HepG2 (cell line): Measurements from ENCODE around the gene SETD1A. TPM values are rescaled to one million over a fixed set of nuclear protein-coding genes. Genes with fewer than 3 reads are reported as not detected.

Experiments used
- BCL6 ChIP-seq: IDR thresholded peaks from 2 replicates; pipeline ENCODE4 v1.6.1; 2016; ENCODE audit warnings: missing genetic modification reagents, missing compliant biosample characterization
- FOXK1 ChIP-seq: sonication (generic); formaldehyde crosslinking; IDR thresholded peaks from 2 replicates; pipeline ENCODE4 v1.4.0; 2020; ENCODE audit warnings: low read depth, missing genetic modification reagents, borderline replicate concordance
- HNRNPK ChIP-seq: fragments of 200-400 bp; formaldehyde crosslinking; IDR thresholded peaks from 2 replicates; pipeline ENCODE4 v1.6.1; 2018; ENCODE audit warnings: low read length, low read depth, moderate library complexity, mild to moderate bottlenecking; ENCODE audit not compliant: poor library complexity, severe bottlenecking
- KDM5B ChIP-seq: sonication (generic); formaldehyde crosslinking; IDR thresholded peaks from 2 replicates; pipeline ENCODE4 v1.4.0; 2020; ENCODE audit warnings: missing genetic modification reagents, mild to moderate bottlenecking, borderline replicate concordance
- KDM6A ChIP-seq: IDR thresholded peaks from 2 replicates; pipeline ENCODE4 v1.6.1; 2016; ENCODE audit warnings: low read depth
- MAF1 ChIP-seq: sonication (generic); formaldehyde crosslinking; IDR thresholded peaks from 2 replicates; pipeline ENCODE4 v1.5.0; 2020; ENCODE audit warnings: missing genetic modification reagents, borderline replicate concordance
- MXI1 ChIP-seq: IDR thresholded peaks from 3 replicates; pipeline ENCODE4 v1.6.1; 2012; ENCODE audit warnings: low read depth, low read length, inconsistent platforms, borderline replicate concordance
- NPAS2 ChIP-seq: sonication (generic); formaldehyde crosslinking; IDR thresholded peaks from 2 replicates; pipeline ENCODE4 v1.8.0; 2022; ENCODE audit warnings: mild to moderate bottlenecking, missing genetic modification reagents, borderline replicate concordance
- SATB2 ChIP-seq: sonication (generic); formaldehyde crosslinking; IDR thresholded peaks from 2 replicates; pipeline ENCODE4 v1.5.0; 2020; ENCODE audit warnings: missing genetic modification reagents
- YY1 ChIP-seq: IDR thresholded peaks from 2 replicates; pipeline ENCODE4 v1.6.1; 2011; ENCODE audit warnings: low read length, low read depth, moderate library complexity, mild to moderate bottlenecking; ENCODE audit not compliant: insufficient read depth, insufficient replicate concordance
- ZFP36 ChIP-seq: fragments of 150-350 bp; IDR thresholded peaks from 2 replicates; pipeline ENCODE4 v1.6.1; 2018; ENCODE audit warnings: borderline replicate concordance, low read length, low read depth; ENCODE audit not compliant: partially characterized antibody
- ZFP41 ChIP-seq: sonication (generic); formaldehyde crosslinking; IDR thresholded peaks from 2 replicates; pipeline ENCODE4 v1.4.0; 2020; ENCODE audit warnings: mild to moderate bottlenecking, missing genetic modification reagents, borderline replicate concordance
- ZFP90 ChIP-seq: sonication (generic); formaldehyde crosslinking; IDR thresholded peaks from 2 replicates; pipeline ENCODE4 v1.8.0; 2022; ENCODE audit warnings: missing genetic modification reagents, mild to moderate bottlenecking, inconsistent platforms, borderline replicate concordance
- ZNF121 ChIP-seq: sonication (generic); formaldehyde crosslinking; IDR thresholded peaks from 2 replicates; pipeline ENCODE4 v1.5.0; 2020; ENCODE audit warnings: mild to moderate bottlenecking, missing genetic modification reagents
- ZNF124 ChIP-seq: sonication (generic); formaldehyde crosslinking; IDR thresholded peaks from 2 replicates; pipeline ENCODE4 v1.4.0; 2020; ENCODE audit warnings: missing genetic modification reagents
- ZNF160 ChIP-seq: sonication (generic); formaldehyde crosslinking; IDR thresholded peaks from 2 replicates; pipeline ENCODE4 v1.8.0; 2022; ENCODE audit warnings: mild to moderate bottlenecking, inconsistent platforms, missing genetic modification reagents
- ZNF230 ChIP-seq: sonication (generic); formaldehyde crosslinking; IDR thresholded peaks from 2 replicates; pipeline ENCODE4 v1.4.0; 2020; ENCODE audit warnings: mild to moderate bottlenecking, missing genetic modification reagents
- ZNF670 ChIP-seq: sonication (generic); formaldehyde crosslinking; IDR thresholded peaks from 2 replicates; pipeline ENCODE4 v1.8.0; 2022; ENCODE audit warnings: mild to moderate bottlenecking, missing genetic modification reagents, borderline replicate concordance
- polyA plus RNA-seq, 8 experiments: library from polyadenylated mRNA; depleted of rRNA in 3 of 8; stranded (reverse) in 7 of 8; unstranded in 1 of 8; fragments of >200 nt; fragmentation: Illumina TruSeq in 4 of 8; extraction: Trizol in 4 of 8; gene quantifications; 2 replicates each; pipeline versions ENCODE4 v1.2.1 to v1.2.3, GENCODE V29; 2011 to 2016; ENCODE audit warnings: low read depth in 4 of 8, missing spikeins in 1 of 8, mixed read lengths in 1 of 8; ENCODE audit not compliant: insufficient read depth in 1 of 8
- total RNA-seq, 5 experiments: library from RNA; depleted of rRNA; stranded (reverse); fragments of >200 nt; fragmentation: Illumina TruSeq; extraction: Trizol; gene quantifications; 2 replicates each; pipeline ENCODE4 v1.2.3, GENCODE V29; 2016; ENCODE audit warnings: low read depth in 1 of 5
- TF ChIP-seq, protein P1 (sequence below): sonication (generic); formaldehyde crosslinking; IDR thresholded peaks from 2 replicates; pipeline ENCODE4 v1.8.1; 2022; ENCODE audit warnings: low read depth, mild to moderate bottlenecking, missing genetic modification reagents
- TF ChIP-seq, protein P2 (sequence below): sonication (generic); formaldehyde crosslinking; IDR thresholded peaks from 2 replicates; pipeline ENCODE4 v1.4.0; 2020; ENCODE audit warnings: missing genetic modification reagents, borderline replicate concordance
- TF ChIP-seq, protein P3 (sequence below), 2 experiments: sonication (generic) in 1 of 2; formaldehyde crosslinking in 1 of 2; IDR thresholded peaks; 2 replicates each; pipeline versions ENCODE4 v1.4.0 to v1.6.1; 2016 to 2020; ENCODE audit warnings: borderline replicate concordance in 1 of 2, low read depth in 1 of 2, mild to moderate bottlenecking in 1 of 2, missing genetic modification reagents in 1 of 2

Gene SETD1A
- total and polyA plus RNA-seq, 2 of the 13 experiments (the other 11 are each of a cell fraction or from before 2014, with no cell fraction given), result 3.8 to 5.6 TPM

DNA sequence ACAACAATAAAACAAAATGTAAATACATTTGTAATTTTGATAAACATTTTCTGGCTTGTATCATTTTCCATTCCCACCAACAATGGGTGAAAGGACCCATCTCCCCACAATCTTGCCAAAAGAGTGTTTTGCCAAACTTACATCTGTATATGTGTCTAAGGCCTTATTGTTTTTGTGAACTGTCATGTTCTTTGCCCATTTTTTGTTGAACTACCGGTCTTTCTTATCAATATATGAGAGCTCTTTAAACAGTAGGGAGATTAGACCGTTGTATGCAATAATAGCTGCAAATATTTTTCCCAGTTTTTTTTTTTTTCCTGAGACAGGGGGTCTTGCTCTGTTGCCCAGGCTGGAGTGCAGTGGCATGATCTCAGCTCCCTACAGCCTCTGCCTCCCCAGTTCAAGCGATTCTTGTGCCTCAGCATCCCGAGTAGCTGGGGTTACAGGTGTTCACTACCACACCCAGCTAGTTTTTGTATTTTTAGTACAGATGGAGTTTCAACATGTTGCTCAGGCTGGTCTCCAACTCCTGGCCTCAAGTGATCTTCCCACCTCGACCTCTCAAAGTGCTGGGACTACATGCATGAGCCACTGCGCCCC is 66.2 kb downstream of the SETD1A start (continued):
- no peak for TF ChIP-seq ZNF230 (CRISPR knock-in tag)
- TF ChIP-seq, protein P1, sequence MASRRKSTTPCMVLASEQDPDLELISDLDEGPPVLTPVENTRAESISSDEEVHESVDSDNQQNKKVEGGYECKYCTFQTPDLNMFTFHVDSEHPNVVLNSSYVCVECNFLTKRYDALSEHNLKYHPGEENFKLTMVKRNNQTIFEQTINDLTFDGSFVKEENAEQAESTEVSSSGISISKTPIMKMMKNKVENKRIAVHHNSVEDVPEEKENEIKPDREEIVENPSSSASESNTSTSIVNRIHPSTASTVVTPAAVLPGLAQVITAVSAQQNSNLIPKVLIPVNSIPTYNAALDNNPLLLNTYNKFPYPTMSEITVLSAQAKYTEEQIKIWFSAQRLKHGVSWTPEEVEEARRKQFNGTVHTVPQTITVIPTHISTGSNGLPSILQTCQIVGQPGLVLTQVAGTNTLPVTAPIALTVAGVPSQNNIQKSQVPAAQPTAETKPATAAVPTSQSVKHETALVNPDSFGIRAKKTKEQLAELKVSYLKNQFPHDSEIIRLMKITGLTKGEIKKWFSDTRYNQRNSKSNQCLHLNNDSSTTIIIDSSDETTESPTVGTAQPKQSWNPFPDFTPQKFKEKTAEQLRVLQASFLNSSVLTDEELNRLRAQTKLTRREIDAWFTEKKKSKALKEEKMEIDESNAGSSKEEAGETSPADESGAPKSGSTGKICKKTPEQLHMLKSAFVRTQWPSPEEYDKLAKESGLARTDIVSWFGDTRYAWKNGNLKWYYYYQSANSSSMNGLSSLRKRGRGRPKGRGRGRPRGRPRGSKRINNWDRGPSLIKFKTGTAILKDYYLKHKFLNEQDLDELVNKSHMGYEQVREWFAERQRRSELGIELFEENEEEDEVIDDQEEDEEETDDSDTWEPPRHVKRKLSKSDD, result no peak
- TF ChIP-seq, protein P2, sequence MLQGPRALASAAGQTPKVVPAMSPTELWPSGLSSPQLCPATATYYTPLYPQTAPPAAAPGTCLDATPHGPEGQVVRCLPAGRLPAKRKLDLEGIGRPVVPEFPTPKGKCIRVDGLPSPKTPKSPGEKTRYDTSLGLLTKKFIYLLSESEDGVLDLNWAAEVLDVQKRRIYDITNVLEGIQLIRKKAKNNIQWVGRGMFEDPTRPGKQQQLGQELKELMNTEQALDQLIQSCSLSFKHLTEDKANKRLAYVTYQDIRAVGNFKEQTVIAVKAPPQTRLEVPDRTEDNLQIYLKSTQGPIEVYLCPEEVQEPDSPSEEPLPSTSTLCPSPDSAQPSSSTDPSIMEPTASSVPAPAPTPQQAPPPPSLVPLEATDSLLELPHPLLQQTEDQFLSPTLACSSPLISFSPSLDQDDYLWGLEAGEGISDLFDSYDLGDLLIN (CRISPR knock-in tag), result no peak
- peak; percentile 99 for TF ChIP-seq ZNF121 (CRISPR knock-in tag)
- TF ChIP-seq ZNF160 (CRISPR knock-in tag), result no peak
- no peak for TF ChIP-seq ZFP36
- no peak for TF ChIP-seq MAF1 (CRISPR knock-in tag)
- no peak for TF ChIP-seq ZFP90 (CRISPR knock-in tag)
- TF ChIP-seq ZNF124 (CRISPR knock-in tag), result no peak
- TF ChIP-seq ZFP41 (CRISPR knock-in tag), result no peak
- TF ChIP-seq ZNF670 (CRISPR knock-in tag), result no peak
- no peak for TF ChIP-seq NPAS2 (CRISPR knock-in tag)
- TF ChIP-seq SATB2, result no peak
- no peak for TF ChIP-seq HNRNPK
- TF ChIP-seq KDM5B (CRISPR knock-in tag), result no peak
- no peak for TF ChIP-seq BCL6 (CRISPR knock-in tag)
- no peak for TF ChIP-seq KDM6A (CRISPR knock-in tag)
- TF ChIP-seq YY1, result no peak
- TF ChIP-seq, protein P3, sequence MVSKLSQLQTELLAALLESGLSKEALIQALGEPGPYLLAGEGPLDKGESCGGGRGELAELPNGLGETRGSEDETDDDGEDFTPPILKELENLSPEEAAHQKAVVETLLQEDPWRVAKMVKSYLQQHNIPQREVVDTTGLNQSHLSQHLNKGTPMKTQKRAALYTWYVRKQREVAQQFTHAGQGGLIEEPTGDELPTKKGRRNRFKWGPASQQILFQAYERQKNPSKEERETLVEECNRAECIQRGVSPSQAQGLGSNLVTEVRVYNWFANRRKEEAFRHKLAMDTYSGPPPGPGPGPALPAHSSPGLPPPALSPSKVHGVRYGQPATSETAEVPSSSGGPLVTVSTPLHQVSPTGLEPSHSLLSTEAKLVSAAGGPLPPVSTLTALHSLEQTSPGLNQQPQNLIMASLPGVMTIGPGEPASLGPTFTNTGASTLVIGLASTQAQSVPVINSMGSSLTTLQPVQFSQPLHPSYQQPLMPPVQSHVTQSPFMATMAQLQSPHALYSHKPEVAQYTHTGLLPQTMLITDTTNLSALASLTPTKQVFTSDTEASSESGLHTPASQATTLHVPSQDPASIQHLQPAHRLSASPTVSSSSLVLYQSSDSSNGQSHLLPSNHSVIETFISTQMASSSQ (IDR thresholded peaks at IDR 0.05; ENCODE audit: low read depth), result peak; percentile 13; the same call in 1 of the 2 replicates
- TF ChIP-seq, protein P3 (CRISPR knock-in tag; IDR thresholded peaks at IDR 0.05; ENCODE audit: borderline replicate concordance), result no peak
- TF ChIP-seq MXI1, result no peak
- no peak for TF ChIP-seq FOXK1 (CRISPR knock-in tag)
